HepG2 (cell line): ENCODE data around the gene IL12B. TPM values are rescaled to one million over a fixed set of nuclear protein-coding genes. Genes with fewer than 3 reads are reported as not detected.

Source experiments
- GTF2F1 ChIP-seq: fragments of 150-350 bp; IDR thresholded peaks from 2 replicates; pipeline ENCODE4 v1.6.1; 2014; ENCODE audit warnings: low read length
- GZF1 ChIP-seq: sonication (generic); formaldehyde crosslinking; IDR thresholded peaks from 2 replicates; pipeline ENCODE4 v1.5.1; 2020; ENCODE audit warnings: mild to moderate bottlenecking, missing genetic modification reagents
- KAT7 ChIP-seq: IDR thresholded peaks from 2 replicates; pipeline ENCODE4 v1.6.1; 2018; ENCODE audit warnings: borderline replicate concordance, missing compliant biosample characterization
- RELA ChIP-seq: sonication (generic); formaldehyde crosslinking; IDR thresholded peaks from 2 replicates; pipeline ENCODE4 v1.4.0; 2020; ENCODE audit warnings: missing genetic modification reagents
- ZBTB7A ChIP-seq: sonication (generic); formaldehyde crosslinking; IDR thresholded peaks from 2 replicates; pipeline ENCODE4 v1.8.0; 2022; ENCODE audit warnings: mild to moderate bottlenecking, missing genetic modification reagents
- ZFX ChIP-seq: sonication (generic); formaldehyde crosslinking; IDR thresholded peaks from 2 replicates; pipeline ENCODE4 v1.4.0; 2020; ENCODE audit warnings: mild to moderate bottlenecking, low read depth, missing genetic modification reagents, moderate library complexity
- ZMYM4 ChIP-seq: sonication (generic); formaldehyde crosslinking; IDR thresholded peaks from 2 replicates; pipeline ENCODE4 v1.8.1; 2023; ENCODE audit warnings: mild to moderate bottlenecking, missing genetic modification reagents
- ZNF264 ChIP-seq: sonication (generic); formaldehyde crosslinking; IDR thresholded peaks from 2 replicates; pipeline ENCODE4 v1.4.0; 2020; ENCODE audit warnings: missing genetic modification reagents
- ZNF292 ChIP-seq: sonication (generic); formaldehyde crosslinking; IDR thresholded peaks from 2 replicates; pipeline ENCODE4 v1.8.1; 2022; ENCODE audit warnings: mild to moderate bottlenecking, low read depth, missing genetic modification reagents, borderline replicate concordance
- ZNF331 ChIP-seq: sonication (generic); formaldehyde crosslinking; IDR thresholded peaks from 2 replicates; pipeline ENCODE4 v1.4.0; 2020; ENCODE audit warnings: missing genetic modification reagents
- ZNF501 ChIP-seq: sonication (generic); formaldehyde crosslinking; IDR thresholded peaks from 2 replicates; pipeline ENCODE4 v1.5.1; 2020; ENCODE audit warnings: mild to moderate bottlenecking, moderate library complexity, missing genetic modification reagents
- ZNF543 ChIP-seq: sonication (generic); formaldehyde crosslinking; IDR thresholded peaks from 2 replicates; pipeline ENCODE4 v1.4.0; 2020; ENCODE audit warnings: mild to moderate bottlenecking, missing genetic modification reagents
- ZNF562 ChIP-seq: sonication (generic); formaldehyde crosslinking; IDR thresholded peaks from 2 replicates; pipeline ENCODE4 v1.8.0; 2022; ENCODE audit warnings: missing genetic modification reagents, borderline replicate concordance
- ZNF589 ChIP-seq: sonication (generic); formaldehyde crosslinking; conservative IDR thresholded peaks from 2 replicates; pipeline ENCODE4 v1.8.0; 2022; ENCODE audit warnings: mild to moderate bottlenecking, moderate library complexity, missing genetic modification reagents
- polyA plus RNA-seq, 8 experiments: library from polyadenylated mRNA; depleted of rRNA in 3 of 8; stranded (reverse) in 7 of 8; unstranded in 1 of 8; fragments of >200 nt; fragmentation: Illumina TruSeq in 4 of 8; extraction: Trizol in 4 of 8; gene quantifications; 2 replicates each; pipeline versions ENCODE4 v1.2.1 to v1.2.3, GENCODE V29; 2011 to 2016; ENCODE audit warnings: low read depth in 4 of 8, missing spikeins in 1 of 8, mixed read lengths in 1 of 8; ENCODE audit not compliant: insufficient read depth in 1 of 8
- total RNA-seq, 5 experiments: library from RNA; depleted of rRNA; stranded (reverse); fragments of >200 nt; fragmentation: Illumina TruSeq; extraction: Trizol; gene quantifications; 2 replicates each; pipeline ENCODE4 v1.2.3, GENCODE V29; 2016; ENCODE audit warnings: low read depth in 1 of 5
- TF ChIP-seq, protein P1 (sequence below): sonication (generic); formaldehyde crosslinking; IDR thresholded peaks from 2 replicates; pipeline ENCODE4 v1.5.0; 2020; ENCODE audit warnings: mild to moderate bottlenecking, missing genetic modification reagents
- TF ChIP-seq, protein P2 (sequence below): IDR thresholded peaks from 2 replicates; pipeline ENCODE4 v1.6.1; 2016
- TF ChIP-seq, protein P3 (sequence below): sonication (generic); formaldehyde crosslinking; IDR thresholded peaks from 2 replicates; pipeline ENCODE4; 2020; ENCODE audit warnings: missing genetic modification reagents, mild to moderate bottlenecking, borderline replicate concordance
- TF ChIP-seq, protein P4 (sequence below): IDR thresholded peaks from 2 replicates; pipeline ENCODE4 v1.6.1; 2016; ENCODE audit warnings: missing compliant biosample characterization, missing genetic modification reagents, borderline replicate concordance
- TF ChIP-seq, protein P5 (sequence below): sonication (generic); formaldehyde crosslinking; IDR thresholded peaks from 2 replicates; pipeline ENCODE4 v1.4.0; 2020; ENCODE audit warnings: missing genetic modification reagents

The IL12B gene
- total and polyA plus RNA-seq, 2 of the 13 experiments (the other 11 are each of a cell fraction or from before 2014, with no cell fraction given), result not detected

DNA sequence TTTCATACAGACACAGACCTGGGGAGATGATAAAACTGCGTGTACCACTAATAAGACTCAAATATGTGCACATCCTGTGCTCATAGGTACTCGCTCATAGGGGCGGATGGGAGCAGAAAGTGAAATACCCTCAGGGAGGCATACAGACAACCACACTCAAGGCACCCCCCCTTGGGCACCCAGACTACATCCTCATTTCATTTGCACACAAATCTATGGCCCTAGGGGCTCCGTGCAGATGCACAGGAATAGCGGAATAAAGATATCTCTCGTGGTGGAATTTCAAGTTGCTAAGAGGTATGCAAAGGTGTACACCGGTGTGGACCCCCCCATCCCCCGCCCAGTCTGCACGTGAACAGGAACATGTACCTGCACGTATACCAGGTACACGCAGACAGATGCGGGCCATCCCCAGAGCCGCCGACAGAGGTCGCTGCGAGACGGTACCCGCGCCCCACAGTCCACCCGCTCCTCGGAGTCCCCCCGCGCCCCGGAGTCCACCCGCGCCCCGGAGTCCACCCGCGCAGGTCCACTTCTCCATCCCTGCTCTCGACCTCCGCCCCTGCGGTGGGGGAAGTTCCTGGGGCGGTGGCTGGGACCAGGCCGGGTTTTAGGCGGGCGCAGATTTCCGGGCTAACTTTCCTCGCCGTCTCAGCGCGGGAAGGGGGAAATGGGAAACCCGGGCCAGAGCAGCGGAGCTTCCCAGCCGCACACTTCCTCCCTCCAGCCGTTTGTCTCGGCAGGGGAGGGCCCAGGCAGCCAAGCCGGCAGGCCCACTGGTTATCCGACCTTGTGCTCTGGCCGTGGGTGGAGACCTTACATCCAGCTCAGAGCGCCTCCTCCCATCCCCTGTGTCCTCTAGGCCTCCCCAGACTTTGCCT is 1.0 kb upstream of the IL12B start (continued):
- TF ChIP-seq, protein P1, sequence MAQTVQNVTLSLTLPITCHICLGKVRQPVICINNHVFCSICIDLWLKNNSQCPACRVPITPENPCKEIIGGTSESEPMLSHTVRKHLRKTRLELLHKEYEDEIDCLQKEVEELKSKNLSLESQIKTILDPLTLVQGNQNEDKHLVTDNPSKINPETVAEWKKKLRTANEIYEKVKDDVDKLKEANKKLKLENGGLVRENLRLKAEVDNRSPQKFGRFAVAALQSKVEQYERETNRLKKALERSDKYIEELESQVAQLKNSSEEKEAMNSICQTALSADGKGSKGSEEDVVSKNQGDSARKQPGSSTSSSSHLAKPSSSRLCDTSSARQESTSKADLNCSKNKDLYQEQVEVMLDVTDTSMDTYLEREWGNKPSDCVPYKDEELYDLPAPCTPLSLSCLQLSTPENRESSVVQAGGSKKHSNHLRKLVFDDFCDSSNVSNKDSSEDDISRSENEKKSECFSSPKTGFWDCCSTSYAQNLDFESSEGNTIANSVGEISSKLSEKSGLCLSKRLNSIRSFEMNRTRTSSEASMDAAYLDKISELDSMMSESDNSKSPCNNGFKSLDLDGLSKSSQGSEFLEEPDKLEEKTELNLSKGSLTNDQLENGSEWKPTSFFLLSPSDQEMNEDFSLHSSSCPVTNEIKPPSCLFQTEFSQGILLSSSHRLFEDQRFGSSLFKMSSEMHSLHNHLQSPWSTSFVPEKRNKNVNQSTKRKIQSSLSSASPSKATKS (CRISPR knock-in tag), result no peak
- TF ChIP-seq ZNF562 (CRISPR knock-in tag), result no peak
- TF ChIP-seq, protein P2, sequence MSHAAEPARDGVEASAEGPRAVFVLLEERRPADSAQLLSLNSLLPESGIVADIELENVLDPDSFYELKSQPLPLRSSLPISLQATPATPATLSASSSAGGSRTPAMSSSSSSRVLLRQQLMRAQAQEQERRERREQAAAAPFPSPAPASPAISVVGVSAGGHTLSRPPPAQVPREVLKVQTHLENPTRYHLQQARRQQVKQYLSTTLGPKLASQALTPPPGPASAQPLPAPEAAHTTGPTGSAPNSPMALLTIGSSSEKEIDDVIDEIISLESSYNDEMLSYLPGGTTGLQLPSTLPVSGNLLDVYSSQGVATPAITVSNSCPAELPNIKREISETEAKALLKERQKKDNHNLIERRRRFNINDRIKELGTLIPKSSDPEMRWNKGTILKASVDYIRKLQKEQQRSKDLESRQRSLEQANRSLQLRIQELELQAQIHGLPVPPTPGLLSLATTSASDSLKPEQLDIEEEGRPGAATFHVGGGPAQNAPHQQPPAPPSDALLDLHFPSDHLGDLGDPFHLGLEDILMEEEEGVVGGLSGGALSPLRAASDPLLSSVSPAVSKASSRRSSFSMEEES (CRISPR knock-in tag), result no peak
- TF ChIP-seq ZFX, result peak; percentile 47
- no peak for TF ChIP-seq RELA (CRISPR knock-in tag)
- TF ChIP-seq ZNF501 (CRISPR knock-in tag), result 0 out of 2 replicates have a peak, but pooled peaks have one; percentile 17
- TF ChIP-seq GZF1, result no peak
- TF ChIP-seq ZNF331 (CRISPR knock-in tag), result no peak
- TF ChIP-seq, protein P3, sequence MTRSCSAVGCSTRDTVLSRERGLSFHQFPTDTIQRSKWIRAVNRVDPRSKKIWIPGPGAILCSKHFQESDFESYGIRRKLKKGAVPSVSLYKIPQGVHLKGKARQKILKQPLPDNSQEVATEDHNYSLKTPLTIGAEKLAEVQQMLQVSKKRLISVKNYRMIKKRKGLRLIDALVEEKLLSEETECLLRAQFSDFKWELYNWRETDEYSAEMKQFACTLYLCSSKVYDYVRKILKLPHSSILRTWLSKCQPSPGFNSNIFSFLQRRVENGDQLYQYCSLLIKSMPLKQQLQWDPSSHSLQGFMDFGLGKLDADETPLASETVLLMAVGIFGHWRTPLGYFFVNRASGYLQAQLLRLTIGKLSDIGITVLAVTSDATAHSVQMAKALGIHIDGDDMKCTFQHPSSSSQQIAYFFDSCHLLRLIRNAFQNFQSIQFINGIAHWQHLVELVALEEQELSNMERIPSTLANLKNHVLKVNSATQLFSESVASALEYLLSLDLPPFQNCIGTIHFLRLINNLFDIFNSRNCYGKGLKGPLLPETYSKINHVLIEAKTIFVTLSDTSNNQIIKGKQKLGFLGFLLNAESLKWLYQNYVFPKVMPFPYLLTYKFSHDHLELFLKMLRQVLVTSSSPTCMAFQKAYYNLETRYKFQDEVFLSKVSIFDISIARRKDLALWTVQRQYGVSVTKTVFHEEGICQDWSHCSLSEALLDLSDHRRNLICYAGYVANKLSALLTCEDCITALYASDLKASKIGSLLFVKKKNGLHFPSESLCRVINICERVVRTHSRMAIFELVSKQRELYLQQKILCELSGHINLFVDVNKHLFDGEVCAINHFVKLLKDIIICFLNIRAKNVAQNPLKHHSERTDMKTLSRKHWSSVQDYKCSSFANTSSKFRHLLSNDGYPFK (CRISPR knock-in tag), result no peak; the same call in 1 of the 2 replicates
- TF ChIP-seq, protein P4, sequence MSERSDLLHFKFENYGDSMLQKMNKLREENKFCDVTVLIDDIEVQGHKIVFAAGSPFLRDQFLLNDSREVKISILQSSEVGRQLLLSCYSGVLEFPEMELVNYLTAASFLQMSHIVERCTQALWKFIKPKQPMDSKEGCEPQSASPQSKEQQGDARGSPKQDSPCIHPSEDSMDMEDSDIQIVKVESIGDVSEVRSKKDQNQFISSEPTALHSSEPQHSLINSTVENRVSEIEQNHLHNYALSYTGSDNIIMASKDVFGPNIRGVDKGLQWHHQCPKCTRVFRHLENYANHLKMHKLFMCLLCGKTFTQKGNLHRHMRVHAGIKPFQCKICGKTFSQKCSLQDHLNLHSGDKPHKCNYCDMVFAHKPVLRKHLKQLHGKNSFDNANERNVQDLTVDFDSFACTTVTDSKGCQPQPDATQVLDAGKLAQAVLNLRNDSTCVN (CRISPR knock-in tag), result no peak
- no peak for TF ChIP-seq ZBTB7A
- TF ChIP-seq ZNF264 (CRISPR knock-in tag), result no peak
- TF ChIP-seq KAT7 (CRISPR knock-in tag), result no peak
- TF ChIP-seq, protein P5, sequence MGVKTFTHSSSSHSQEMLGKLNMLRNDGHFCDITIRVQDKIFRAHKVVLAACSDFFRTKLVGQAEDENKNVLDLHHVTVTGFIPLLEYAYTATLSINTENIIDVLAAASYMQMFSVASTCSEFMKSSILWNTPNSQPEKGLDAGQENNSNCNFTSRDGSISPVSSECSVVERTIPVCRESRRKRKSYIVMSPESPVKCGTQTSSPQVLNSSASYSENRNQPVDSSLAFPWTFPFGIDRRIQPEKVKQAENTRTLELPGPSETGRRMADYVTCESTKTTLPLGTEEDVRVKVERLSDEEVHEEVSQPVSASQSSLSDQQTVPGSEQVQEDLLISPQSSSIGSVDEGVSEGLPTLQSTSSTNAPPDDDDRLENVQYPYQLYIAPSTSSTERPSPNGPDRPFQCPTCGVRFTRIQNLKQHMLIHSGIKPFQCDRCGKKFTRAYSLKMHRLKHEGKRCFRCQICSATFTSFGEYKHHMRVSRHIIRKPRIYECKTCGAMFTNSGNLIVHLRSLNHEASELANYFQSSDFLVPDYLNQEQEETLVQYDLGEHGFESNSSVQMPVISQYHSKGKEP (CRISPR knock-in tag), result no peak
- peak; percentile 35; the same call in 1 of the 2 replicates for TF ChIP-seq ZMYM4 (CRISPR knock-in tag)
- no peak for TF ChIP-seq GTF2F1
- TF ChIP-seq ZNF543 (CRISPR knock-in tag), result no peak
- no peak for TF ChIP-seq ZNF292
- TF ChIP-seq ZNF589 (CRISPR knock-in tag), result no peak
